OCI-M2 (cell line): Measurements from ENCODE around the gene LRRC72.
"Not testable (repeated sequence)": the region's sequence is repeated elsewhere in the genome, so short reads cannot be mapped to it uniquely, and the experiment has no call there.

Source experiments
- DNase-seq: peaks from one replicate; lab custom pipeline; 2025; ENCODE audit not compliant: unreplicated experiment; lab: John Stamatoyannopoulos, UW

LRRC72 gene

GRCh38 chr7:16526742-16527540, at the start of gene LRRC72:
Gene LRRC72, plus strand, starts transcription at chr7:16526825. Its CDS starts 128 bp downstream, at chr7:16526953.
- DNase-seq, result no peak

- no peak for DNase-seq
Measured at GRCh38 chr7:16479161-16479560, 47.5 kb upstream of the LRRC72 start.

GRCh38 chr7:16479591-16479990, 47.0 kb upstream of the LRRC72 start:
- DNase-seq, result no peak

GRCh38 chr7:16484453-16485158, 42.0 kb upstream of the LRRC72 start:
- no peak for DNase-seq

- DNase-seq, result no peak
Measured at GRCh38 chr7:16491148-16491547, 35.5 kb upstream of the LRRC72 start.

GRCh38 chr7:16492513-16493062, 34.0 kb upstream of the LRRC72 start:
- DNase-seq, result no peak

GRCh38 chr7:16493266-16493665, 33.4 kb upstream of the LRRC72 start:
- no peak for DNase-seq

GRCh38 chr7:16494551-16494950, 32.1 kb upstream of the LRRC72 start:
- DNase-seq, result no peak

GRCh38 chr7:16494955-16495719, 31.5 kb upstream of the LRRC72 start:
- DNase-seq, result no peak

GRCh38 chr7:16498122-16498521, 28.5 kb upstream of the LRRC72 start:
- DNase-seq, result no peak

- DNase-seq, result no peak
Measured at GRCh38 chr7:16502303-16502702, 24.3 kb upstream of the LRRC72 start.

GRCh38 chr7:16504019-16504418, 22.6 kb upstream of the LRRC72 start:
- no peak for DNase-seq

- DNase-seq, result not testable (repeated sequence)
Measured at GRCh38 chr7:16506422-16506821, 20.2 kb upstream of the LRRC72 start.

GRCh38 chr7:16509829-16510228, 16.8 kb upstream of the LRRC72 start:
- DNase-seq, result no peak

GRCh38 chr7:16511314-16511713, 15.3 kb upstream of the LRRC72 start:
- no peak for DNase-seq

GRCh38 chr7:16512097-16512496, 14.5 kb upstream of the LRRC72 start:
- no peak for DNase-seq

- no peak for DNase-seq
Measured at GRCh38 chr7:16514271-16514670, 12.4 kb upstream of the LRRC72 start.

GRCh38 chr7:16514729-16515128, 11.9 kb upstream of the LRRC72 start:
- DNase-seq, result no peak

GRCh38 chr7:16515785-16516685, 10.6 kb upstream of the LRRC72 start:
- DNase-seq, result no peak

GRCh38 chr7:16519985-16520384, 6.6 kb upstream of the LRRC72 start:
- not testable (repeated sequence) for DNase-seq
